Activated CD4-positive, alpha-beta T cell treated with anti-CD3 and anti-CD28 coated beads, Interleukin-10, Interleukin-2, amounts not matched to agents 100 ng/mL and 50 ng/mL, durations not matched to agents 16 hours and 8 hours (primary cell): ENCODE measurements around the gene PTPRN2.
"Not testable (repeated sequence)": the region's sequence is repeated elsewhere in the genome, so short reads cannot be mapped to it uniquely, and the experiment has no call there.

Source experiments
- DNase-seq: peaks from one replicate; pipeline ENCODE4 v3.0.0-alpha.2; 2020

Gene PTPRN2

DNA sequence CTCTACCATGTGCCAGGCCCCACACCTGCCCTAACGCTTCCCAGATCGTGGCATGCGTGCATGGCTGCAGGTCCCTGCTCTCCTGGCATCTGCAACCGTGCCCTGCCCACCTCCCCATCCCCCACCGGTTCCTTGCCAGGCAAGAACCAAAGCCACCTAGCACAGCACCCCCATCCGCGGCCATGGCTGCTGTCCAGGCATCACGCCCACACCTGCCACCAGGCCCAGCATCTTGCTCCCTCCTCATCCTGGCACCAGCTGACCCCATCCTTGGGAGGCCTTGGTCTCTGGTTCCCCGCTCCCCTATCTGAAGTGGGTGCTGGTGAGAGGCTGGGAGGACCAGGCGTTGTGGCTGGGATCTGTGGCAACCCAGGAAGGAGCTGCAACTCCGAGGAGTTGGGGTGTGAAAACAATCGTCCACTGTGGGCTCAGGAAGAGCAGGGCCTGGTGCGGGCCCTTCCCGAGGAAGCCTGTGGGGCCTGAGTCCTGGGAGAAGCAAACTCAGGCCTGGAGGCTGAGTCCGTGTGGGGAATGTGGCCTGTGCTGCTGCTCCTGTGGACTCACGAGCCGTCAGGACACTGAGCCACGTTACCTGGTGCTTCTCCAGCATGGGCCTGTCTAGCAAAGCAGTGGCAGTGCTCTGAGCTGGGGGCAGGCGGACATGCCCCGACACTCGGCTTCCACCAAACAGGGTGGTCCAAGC is 833.8 kb downstream of the PTPRN2 start:
- no peak for DNase-seq

DNA sequence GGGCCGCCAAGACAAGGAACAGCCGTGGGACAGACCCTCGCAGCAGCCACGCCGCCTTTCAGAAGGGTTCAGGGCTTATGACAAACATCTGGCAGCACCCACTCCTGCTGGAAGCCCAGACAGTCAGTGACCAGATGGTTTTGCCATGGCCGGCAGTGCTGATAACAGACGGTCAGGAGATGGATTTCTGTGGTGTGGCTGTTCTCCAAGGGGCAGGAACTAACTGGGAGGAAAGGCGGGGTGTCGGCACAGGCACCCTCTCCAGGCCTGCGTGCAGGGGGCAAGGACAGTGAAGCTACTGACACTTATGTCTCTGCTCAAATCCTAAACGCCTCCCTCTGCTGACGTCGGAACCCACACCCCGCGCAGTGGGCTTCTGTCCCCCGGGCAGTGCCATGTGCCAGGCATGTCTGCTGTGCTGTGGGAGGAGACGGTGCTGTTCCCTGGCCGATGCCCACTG is 834.8 kb downstream of the PTPRN2 start:
- no peak for DNase-seq

DNA sequence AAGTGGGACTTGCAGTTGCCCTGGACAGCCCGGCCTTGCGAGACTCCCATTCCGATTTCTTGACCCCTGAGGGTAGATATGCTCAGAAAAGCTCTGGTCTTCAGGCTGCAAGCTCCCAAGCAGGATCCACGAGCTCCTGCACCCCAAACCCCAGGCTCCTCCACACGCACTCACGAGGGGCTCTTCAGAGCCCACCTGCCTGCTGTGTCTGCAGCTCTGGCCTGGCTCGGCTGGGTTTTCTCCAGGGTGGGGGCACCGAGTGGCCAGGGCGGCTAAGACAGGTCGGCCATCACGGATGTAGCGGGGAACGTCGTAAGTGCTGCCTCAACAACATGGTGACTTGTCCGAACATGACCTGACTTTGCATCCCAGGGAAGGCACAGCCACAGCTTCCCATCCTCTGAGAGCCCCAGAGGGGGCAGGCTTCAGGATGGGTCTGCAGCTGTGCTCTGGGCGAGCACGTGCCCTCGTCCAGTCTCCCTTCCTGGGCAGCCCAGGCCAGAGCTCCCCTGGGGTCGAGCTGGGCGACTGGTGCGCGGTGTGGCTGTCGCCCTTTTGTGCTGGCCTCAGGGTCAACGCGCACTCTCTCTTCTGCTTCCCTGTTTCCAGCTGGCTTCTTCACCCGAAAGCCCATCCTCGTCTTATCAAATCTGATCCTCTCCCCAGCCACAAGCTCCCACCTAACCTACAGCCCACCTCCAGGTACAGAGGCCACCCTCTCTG is 835.5 kb downstream of the PTPRN2 start:
- DNase-seq: no peak

DNA sequence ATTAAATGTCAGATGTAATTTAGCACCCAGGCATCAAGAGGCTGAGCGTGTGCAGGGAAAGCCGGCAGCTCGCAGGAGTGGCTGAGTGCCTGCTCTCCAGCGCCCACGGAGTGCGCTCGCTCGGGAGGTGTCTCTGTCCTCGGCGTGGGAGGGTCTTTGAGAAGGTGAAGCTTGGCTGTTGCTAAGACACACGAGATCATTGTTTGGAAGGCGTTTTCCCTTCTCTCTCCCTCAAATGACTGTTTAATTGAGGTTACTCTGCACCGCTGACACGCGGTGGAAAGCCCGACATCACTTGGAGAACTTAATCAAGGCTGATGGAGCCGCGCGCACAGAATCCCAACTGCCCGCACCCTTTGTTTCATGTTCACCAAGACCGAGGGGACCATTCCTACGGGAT is 836.2 kb downstream of the PTPRN2 start:
- no peak for DNase-seq

DNA sequence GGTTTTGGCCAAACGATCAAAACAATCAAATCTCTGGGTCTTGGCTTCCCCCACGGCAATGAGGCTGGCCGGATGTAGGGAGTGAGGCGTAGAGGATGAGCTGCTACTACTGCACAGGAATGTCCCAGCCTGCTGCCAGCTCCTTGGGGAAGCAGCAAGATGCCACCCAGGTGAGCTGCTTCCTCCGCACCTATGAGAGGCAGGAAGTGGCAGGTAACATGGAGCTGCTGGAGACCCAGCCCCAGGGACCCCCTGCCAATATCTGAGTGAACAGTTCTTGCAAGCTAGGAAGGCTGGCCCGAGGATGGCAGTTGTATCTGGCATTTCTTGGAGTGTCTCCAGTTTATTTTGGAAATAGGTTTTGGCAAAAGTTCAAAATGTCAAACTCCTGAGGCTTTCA is 837.3 kb downstream of the PTPRN2 start:
- no peak for DNase-seq

DNA sequence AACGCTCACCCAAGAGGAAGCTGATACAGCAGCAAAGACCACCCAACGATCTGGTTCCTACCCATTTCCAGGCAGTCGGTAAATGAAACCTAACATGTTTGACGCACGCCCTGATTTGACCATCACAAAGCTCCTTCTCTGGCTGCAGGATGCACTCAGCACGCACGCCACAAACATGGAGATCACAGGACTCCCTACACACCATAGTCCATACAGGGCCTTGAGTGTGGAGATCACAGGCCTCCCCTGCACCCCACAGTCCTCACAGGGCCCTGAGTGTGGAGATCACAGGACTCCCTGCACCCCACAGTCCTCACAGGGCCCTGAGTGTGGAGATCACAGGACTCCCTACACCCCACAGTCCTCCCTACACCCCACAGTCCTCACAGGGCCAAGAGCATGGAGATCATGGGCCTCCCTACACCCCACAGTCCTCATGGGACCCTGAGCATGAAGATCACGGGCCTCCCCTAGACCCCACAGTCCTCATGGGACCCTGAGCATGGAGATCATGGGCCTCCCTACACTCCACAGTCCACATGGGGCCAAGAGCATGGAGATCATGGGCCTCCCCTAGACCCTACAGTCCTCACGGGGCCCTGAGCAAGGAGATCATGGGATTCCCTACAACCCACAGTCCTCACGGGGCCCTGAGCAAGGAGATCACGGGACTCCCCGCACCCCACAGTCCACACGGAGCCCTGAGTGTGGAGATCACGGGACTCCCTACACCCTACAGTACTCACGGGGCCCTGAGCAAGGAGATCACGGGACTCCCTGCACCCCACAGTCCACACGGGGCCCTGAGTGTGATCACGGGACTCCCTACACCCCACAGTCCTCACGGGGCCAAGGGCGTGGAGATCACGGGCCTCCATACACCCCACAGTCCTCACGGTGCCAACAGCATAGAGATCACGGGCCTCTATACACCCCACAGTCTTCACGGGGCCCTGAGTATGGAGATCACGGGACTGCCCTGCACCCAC is 841.6 kb downstream of the PTPRN2 start:
- no peak for DNase-seq

DNA sequence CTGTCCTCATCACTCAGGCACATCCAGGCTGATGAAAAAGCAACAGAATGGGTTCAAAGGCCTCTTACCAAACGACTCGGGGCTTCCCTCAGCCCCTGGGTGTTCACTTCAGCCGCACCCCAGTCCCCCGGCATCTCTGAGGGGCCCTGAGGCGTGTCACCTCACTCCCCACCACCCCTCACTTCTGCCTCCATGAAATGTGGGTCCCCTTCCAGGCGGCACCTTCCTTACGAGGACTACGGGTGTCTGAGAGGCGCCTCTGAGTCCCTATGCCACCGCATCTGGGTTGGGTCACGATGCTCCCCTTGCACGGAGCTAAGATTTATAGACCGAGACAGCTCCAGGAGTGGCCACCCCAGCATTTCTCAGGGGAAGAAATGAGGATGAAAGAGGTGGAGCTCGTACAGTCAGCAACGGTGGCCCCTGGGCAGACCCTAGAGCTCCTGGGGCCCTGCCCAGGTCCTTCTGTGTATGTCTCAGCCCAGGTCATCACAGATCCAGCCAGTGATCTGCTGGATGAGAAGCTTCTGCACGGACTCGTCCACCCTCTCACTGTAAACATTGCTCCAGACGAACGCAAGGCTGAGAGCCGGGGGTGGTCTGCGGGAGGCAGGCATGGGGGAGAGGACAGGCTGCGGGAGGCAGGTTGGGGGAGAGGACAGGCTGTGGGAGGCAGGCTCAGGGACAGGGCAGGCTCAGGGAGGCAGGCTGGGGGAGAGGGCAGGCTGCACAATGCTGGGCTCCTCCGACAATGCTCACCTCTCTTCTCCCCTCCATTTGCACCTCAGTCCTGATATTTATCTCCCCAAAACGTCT is 842.6 kb downstream of the PTPRN2 start:
- DNase-seq: no peak

DNA sequence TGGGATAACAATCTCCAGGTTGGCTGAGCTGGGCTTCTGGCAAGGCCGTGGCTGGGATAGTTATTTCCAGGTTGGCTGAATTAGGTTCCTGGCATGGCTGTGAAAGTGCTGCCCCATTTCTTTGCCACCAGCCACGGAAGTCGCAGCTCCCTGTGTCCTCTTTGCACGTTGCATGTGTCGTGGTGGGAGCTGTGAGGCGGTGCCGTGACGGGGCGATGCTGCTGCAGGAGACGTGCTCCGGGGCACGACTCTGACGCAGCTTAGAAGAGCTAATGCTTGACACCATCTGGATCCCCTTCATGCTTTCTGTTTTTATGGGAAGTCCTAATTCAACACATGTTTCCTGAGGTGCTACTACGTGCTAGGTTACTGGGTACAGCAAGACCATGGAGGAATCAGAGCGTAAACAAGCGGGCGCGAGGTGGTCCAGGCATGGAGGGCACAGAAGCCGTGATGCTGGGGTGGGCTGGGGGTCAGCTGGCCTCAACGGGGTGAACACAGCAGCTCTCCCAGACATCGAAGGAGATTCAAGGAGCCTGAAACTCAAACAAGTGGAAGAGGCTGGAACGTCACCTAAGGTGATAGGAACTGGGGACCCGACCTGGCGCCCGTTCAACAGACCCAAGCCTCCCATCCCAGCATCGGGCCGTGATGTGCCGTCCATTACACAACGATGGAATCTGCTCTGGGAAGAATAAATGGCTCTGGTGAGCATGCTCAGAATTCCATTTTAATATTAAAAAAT is 843.7 kb downstream of the PTPRN2 start:
- DNase-seq: no peak

DNA sequence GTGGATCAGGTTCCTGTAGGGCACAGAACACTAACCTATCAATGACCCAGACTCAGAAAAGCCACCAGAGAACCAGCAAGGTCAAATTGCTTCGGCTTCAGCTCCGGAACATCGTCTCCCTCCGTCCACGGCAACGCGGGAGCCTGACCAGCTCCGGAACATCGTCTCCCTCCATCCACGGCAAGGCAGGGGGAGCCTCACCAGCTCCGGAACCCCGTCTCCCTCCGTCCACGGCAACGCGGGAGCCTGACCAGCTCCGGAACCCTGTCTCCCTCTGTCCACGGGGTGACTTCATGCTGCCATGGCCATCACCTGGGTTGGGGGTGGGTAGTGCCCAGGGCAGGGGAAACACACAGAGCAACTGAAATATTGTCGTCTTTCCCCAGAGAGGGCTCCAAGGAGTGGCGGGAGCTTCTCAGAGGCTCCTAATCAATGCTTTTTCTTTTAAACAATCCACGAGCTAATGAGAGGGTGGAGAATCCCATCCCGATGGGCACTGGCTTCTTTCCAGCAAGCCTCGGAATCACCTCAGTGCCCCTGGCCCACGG is 847.3 kb downstream of the PTPRN2 start:
- DNase-seq: no peak

DNA sequence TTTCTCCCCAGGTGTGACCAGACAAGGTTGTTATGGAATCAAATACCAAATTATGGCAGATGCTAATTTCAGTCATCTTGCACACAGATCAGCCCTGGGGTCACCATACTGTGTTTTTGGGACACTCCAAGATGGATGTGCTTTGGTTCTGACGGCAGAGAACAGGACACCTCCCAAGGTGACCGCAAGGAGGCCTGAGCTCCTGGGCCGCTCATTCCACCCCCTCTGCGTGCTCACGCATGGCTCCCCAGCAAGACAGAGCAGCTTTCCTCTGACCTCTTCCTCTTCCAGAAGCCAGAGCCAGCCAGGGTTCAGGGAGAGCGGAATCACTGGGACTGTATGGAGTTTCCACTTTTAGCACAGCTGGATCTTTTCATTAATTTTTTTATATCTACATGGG is 848.0 kb downstream of the PTPRN2 start:
- DNase-seq: no peak

DNA sequence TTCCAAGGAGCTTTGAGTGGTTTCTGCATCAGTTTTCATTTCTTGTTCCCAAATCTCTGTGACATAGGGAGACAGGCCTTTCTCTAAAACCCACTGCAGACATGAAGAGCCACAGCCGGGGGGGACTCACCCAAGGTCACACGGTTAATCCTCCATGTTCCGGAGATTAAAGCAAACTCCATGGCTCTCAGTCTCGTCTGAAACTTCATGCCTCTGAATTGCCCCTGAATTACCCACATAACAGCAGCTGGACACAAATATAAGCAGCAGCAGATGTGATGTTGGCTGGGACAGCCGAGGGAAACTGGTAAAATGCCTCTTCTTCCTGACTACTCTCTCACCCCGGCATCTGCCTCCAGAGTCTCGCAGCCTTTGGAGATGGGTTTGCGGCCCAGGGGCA is 848.6 kb downstream of the PTPRN2 start:
- DNase-seq: no peak

DNA sequence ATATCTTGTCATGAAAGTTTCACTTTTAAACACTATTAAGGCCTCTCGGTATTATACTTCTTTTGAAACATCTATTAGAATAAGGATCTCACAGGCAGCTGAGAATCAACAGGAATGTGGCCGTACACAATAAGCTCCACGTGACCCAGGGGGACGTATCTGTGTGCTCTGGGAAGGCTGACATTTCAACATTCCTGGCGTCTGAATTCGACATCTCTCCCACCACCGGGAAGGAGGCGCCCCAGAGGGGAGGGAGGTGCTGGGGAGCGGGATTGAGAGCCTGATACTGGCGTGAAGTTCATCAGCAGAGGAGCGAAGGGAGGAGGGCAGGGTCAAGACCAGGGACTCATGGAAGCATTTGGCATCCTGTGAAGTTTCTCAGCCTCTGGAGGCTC is 849.6 kb downstream of the PTPRN2 start:
- DNase-seq: no peak

DNA sequence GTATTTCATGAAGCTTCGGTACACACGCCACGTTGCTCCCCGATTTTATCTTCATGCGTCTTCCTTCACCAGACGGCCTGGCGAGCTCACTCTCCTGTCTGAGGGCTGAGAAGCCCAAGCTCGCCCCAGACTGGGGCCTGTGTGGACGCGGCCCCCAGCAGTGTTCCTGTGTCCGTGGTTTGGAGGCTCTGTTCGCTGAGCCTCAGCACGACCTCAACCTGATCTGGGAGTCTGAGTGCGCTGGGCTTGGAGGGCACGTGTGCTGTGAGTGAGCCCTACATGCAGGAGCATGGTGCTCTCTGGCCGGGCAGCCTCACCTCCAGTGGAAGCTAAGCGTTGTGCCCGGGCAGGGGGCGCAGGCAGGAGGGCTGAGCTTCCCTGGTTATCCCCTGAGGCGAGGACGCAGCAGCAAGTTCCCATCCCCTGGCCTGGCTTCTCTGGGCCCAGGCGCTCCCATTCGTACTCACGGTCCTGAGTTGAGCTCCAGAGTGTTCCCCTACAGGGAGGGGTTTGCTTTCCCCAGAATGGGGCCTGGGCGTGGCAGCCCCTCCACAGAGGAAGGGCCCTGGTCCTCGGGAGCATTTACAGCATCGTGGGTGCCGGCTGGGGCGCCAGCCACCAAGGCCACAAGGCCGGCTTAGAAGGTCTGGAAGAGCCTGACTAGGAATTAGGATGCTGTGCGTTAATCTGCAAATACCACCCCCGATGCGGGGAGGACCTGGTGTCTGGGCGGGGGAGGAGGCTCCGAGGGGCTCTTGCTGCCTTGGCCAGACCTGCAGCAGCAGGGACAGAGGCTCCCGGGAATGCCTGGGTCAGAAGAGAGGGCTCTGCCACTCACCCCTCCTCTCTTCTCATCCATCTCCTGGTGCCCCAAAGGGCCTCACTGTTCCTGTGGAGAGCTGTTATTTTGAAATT is 850.2 kb downstream of the PTPRN2 start:
- DNase-seq: no peak

DNA sequence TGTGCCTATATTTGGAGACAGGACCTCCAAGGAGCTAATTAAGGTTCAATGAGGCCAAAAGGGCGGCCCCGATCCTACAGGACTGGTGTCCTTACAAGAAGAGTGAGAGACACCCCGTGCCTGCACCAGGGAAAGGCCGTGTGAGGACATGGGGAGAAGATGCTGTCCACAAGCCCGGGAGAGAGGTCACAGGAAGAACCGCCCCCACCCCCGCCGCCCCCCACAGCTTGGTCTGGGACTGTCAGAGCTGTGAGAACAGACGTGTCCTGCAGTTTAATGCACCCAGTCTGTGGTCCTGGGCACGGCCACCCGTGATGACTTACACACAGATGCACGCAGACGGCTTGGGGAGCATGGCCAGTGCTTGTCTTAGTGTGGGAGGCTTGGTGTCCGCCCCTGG is 851.3 kb downstream of the PTPRN2 start:
- no peak for DNase-seq

DNA sequence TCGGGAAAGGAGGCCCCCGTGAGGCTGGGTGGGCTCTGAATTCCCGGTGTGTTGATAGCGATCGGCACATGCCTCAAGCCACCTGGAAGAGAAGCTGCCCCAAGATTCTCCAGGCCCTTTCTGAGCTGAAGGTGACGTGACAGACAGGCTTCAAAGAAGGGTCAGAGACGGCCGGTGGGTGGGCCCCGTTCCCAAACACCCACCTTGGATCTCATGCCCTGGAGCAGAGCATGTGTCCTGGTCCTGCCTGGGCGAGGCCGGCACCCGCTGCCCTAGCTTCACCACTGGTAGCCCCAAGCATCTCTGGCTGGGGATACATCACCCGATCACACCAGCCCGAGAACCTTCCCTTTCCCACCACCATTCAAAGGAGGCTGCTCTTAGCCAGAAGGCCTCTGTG is 851.8 kb downstream of the PTPRN2 start:
- no peak for DNase-seq

DNA sequence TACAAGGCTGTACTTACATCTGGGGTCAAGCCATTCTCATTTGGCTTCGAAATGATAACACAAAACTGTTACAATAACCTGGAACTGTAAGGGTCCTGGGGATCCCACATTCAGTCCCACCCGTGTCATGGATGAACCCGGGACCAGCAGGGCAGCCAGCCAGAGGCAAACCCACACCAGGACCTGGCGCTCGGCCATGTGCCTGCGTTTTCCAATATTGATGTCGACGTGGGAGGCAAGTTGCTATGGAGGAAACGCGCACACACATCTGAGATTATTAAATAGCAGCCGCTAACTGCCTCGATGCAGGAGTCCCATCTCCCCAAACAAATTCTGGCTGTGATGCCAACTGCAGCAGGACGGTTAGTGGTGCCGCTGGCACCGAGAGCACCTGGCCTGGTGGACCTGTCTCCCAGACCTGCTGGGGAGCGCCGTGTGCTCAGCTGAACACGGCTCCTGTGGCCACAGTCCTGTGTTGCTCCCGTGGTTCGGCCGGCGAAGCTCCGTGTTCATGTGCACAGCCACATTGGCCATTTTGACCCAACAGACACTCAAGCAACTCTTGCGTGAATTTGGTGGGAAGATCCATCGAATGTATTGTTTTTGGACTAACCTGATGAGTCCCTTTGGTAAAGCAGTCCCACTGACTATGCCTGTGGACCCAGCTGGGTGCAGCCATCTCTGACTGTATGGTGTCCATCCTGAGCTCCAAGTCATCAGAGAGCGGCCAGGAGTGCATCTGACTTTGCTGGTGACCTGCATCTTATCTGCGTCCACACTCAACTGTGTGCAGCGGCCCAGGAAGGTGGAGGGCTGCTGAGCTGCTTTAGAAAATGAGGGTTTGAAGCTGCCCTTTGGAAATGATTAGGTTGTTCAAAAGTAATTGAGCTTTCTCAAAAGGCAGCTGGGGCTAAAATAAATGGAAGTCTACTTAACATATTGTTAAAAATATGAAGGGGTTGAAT is 852.7 kb downstream of the PTPRN2 start:
- no peak for DNase-seq

DNA sequence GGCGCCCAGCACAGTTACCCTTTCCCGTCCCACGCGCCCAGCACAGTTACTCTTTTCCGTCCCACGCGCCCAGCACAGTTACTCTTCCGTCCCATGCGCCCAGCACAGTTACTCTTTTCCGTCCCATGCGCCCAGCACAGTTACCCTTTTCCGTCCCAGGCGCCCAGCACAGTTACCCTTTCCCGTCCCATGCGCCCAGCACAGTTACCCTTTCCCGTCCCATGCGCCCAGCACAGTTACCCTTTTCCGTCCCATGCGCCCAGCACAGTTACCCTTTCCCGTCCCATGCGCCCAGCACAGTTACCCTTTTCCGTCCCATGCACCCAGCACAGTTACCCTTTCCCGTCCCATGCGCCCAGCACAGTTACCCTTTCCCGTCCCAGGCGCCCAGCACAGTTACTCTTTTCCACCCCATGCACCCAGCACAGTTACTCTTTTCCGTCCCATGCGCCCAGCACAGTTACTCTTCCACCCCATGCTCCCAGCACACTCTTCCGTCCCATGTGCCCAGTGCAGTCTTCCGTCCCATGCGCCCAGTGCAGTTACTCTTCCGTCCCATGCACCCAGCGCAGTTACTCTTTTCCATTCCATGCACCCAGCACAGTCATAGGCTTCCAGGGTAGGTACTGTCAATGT is 853.7 kb downstream of the PTPRN2 start:
- DNase-seq: not testable (repeated sequence)

DNA sequence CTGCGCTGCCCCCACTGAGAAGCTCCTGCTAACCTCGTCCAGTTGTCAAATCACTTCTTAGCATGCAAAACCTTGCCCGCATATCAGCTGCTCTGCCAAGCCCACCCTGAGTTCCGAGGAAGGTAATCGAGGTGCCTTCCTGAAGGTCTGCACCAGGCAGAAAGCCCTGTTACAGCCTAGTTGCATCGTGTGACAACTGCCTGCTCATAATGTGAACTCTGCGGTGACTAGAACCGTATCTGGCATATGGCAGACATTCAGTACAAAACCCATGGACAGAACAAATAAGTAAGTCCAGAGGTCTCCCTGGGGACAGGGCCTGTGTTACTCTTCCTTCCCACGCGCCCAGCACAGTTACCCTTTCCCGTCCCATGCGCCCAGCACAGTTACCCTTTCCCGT is 856.5 kb downstream of the PTPRN2 start:
- DNase-seq: no peak

DNA sequence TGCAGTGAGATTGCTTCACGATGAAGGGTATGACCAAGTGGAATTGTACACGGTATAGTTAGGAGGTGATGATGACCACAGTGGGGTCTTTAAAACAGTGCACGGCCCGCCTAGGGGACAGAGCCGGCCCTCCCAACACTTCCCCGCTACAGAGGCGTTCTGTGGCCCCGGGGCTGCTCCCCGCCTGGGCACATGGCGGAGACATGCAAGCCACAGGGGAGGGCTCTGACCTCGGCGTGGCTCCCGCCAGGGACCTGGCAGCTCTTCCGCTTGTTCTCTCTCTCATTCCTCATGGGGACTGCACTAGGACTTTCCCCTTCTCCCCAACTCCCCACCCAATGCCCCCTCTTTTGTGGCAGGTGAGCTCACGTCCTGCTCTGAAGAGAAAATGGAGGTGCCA is 857.0 kb downstream of the PTPRN2 start:
- no peak for DNase-seq
